BJ (cell line): Measurements from ENCODE around the gene HCLS1. TPM values are rescaled to one million over a fixed set of nuclear protein-coding genes. Genes with fewer than 3 reads are reported as not detected.

Experiments used
- CTCF ChIA-PET: fragments of 350-600 bp; formaldehyde crosslinking; extraction: SDS; loops from one replicate; lab custom pipeline; 2021; ENCODE audit warnings: antibody characterized with exemption, inconsistent platforms; lab: Yijun Ruan, JAX
- POLR2A ChIA-PET: fragments of 300-600 bp; sonication (Branson Sonifier 250); formaldehyde crosslinking; extraction: SDS; loops from one replicate; lab custom pipeline; 2021; ENCODE audit warnings: antibody characterized with exemption; lab: Charles Lee
- DNase-seq: peaks from one replicate; pipeline ENCODE4 v3.0.0-alpha.2; 2011; ENCODE audit warnings: low read depth
- H3K27me3 ChIP-seq: 2 replicates; pipeline ENCODE4 v1.6.0; 2011; ENCODE audit warnings: low read length; ENCODE audit not compliant: control insufficient read depth, insufficient read depth
- H3K36me3 ChIP-seq: 2 replicates; pipeline ENCODE4 v1.5.1; 2011; ENCODE audit warnings: low read length; ENCODE audit not compliant: control insufficient read depth, insufficient read depth
- H3K4me3 ChIP-seq: 2 replicates; pipeline ENCODE4 v1.5.1; 2011; ENCODE audit warnings: low read depth, mild to moderate bottlenecking, control low read depth, low read length
- polyA plus RNA-seq: library from polyadenylated mRNA; depleted of rRNA; stranded (reverse); fragments of >200 nt; gene quantifications from 2 replicates; pipeline ENCODE4 v1.2.3, GENCODE V29; 2011
- TF ChIP-seq, protein P1 (sequence below): IDR thresholded peaks from 2 replicates; pipeline ENCODE4 v1.5.1; 2011; ENCODE audit warnings: low read depth, mild to moderate bottlenecking, control low read depth, inconsistent platforms, low read length, moderate library complexity; ENCODE audit not compliant: insufficient read depth

Gene HCLS1
- polyA plus RNA-seq, 1 experiment = 3.5 TPM

DNA sequence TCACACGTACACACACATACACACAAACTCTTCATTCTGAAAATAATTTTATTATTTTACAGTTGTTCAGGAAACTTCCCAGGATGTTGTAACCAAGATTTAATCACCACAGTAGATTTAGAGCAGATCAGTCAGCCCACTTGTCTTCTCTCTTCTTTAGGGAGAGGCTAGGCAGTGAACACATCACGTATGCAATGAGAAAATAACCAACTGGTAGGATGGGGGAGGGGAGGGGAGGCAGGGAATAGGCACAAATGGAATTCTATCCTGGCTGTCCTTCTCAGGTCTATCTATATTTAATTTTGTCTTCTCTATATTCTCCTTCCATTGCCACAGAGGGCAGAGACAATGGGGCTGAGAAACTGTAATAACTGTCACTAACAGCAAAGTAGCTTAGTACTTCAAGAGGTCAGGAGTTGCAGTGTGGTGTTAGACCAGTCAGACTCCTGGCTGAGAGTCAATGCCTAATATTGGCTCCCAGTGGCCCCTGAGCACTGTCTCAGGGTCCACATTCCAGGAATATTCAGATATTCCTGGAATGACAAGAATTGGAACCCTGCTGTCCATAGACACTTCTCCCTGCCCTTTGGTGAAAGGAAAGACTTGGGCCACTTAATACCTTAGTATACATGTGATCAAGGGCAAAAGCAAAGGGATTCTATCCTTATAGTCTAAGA lies 2.6 kb upstream of the HCLS1 start:
- CTCF ChIA-PET = no interaction called here
- Histone ChIP-seq H3K36me3 (peaks cover 14% of the 10 kb centered on the region), H3K27me3 (no peaks in the 10 kb centered on the region)

DNA sequence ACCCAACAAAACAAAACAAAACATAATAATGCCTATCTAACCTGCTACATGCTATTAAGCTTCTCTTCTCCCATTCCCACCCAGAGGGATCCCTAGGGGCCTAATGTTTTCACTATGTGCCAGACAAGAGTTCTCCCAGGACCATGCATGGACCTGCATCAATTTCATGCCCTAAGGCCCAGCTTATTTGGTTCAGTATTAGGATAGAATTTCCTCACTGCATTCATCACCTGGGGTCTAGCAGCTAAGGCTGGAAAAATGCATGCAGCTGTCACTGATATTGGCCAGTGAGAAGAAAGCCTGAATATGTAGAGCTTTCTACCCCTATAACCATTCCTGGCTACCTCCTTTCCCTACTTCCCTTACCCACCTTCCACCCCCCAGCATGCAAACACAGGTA lies 2.0 kb upstream of the HCLS1 start:
- no peak for DNase-seq
- Histone ChIP-seq H3K36me3 (peaks cover 12% of the 10 kb centered on the region), H3K4me3 (no peak overlapping the region), H3K27me3 (no peaks in the 10 kb centered on the region)
- POLR2A ChIA-PET = no interaction called here
- TF ChIP-seq, protein P1, sequence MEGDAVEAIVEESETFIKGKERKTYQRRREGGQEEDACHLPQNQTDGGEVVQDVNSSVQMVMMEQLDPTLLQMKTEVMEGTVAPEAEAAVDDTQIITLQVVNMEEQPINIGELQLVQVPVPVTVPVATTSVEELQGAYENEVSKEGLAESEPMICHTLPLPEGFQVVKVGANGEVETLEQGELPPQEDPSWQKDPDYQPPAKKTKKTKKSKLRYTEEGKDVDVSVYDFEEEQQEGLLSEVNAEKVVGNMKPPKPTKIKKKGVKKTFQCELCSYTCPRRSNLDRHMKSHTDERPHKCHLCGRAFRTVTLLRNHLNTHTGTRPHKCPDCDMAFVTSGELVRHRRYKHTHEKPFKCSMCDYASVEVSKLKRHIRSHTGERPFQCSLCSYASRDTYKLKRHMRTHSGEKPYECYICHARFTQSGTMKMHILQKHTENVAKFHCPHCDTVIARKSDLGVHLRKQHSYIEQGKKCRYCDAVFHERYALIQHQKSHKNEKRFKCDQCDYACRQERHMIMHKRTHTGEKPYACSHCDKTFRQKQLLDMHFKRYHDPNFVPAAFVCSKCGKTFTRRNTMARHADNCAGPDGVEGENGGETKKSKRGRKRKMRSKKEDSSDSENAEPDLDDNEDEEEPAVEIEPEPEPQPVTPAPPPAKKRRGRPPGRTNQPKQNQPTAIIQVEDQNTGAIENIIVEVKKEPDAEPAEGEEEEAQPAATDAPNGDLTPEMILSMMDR = no peak
- CTCF ChIA-PET = no interaction called here

More for the DNA sequence above, 2.6 kb upstream of the HCLS1 start:
- POLR2A ChIA-PET = no interaction called here
- TF ChIP-seq, protein P1 = no peak
- no peak for DNase-seq
- no peak overlapping the region for H3K4me3 ChIP-seq

DNA sequence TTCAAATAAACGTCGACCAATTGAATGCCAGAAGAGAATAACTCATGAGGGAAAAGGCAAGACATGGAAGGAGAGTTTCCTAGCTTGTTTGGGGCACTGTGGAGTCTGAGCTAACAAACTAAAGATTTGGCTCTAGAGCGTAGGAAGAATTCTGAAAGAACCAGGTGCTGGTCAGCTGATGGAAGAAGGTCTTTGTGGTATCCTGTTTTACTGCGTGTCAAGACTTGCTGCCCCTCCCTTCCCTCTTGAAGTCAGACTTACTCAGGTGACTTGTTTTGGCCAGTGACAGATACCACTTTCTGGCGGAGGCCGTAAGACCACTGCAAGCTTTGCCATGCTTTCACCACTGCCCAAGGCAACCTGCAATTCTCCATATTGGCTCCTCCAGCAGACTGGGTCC lies 673 bp upstream of the HCLS1 start:
- Histone ChIP-seq H3K27me3 (no peaks in the 10 kb centered on the region), H3K36me3 (peaks cover 9% of the 10 kb centered on the region), H3K4me3 (no peak overlapping the region)
- DNase-seq = no peak
- TF ChIP-seq, protein P1 = no peak
- ChIA-PET CTCF (no interaction called here), POLR2A (no interaction called here)

DNA sequence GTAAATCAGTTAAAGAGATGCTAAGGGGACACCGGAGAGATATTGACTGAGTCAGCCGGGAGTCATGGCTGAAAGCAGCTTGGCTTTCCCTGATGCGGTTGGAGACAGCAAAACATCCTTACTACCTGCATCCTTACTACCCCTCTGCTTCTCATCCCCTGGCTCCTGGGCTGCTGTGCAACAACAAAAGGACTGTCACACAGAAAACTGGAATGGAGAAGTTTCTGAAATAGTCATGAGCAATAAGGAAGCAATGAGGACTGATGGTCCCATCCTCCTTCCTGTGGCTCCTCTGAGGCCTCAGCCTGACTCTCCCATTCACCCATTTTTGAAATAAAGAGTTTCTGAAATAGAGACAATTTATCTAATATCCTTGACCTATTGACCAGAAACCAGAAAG lies 1.1 kb downstream of the HCLS1 start:
- peaks cover 3% of the 10 kb centered on the region; the same call in 1 of the 2 replicates for H3K36me3 ChIP-seq
- POLR2A ChIA-PET = no interaction called here
- H3K27me3 ChIP-seq = no peaks in the 10 kb centered on the region
- TF ChIP-seq, protein P1 = no peak
- no peak for DNase-seq
- CTCF ChIA-PET = no interaction called here
- no peak overlapping the region for H3K4me3 ChIP-seq

DNA sequence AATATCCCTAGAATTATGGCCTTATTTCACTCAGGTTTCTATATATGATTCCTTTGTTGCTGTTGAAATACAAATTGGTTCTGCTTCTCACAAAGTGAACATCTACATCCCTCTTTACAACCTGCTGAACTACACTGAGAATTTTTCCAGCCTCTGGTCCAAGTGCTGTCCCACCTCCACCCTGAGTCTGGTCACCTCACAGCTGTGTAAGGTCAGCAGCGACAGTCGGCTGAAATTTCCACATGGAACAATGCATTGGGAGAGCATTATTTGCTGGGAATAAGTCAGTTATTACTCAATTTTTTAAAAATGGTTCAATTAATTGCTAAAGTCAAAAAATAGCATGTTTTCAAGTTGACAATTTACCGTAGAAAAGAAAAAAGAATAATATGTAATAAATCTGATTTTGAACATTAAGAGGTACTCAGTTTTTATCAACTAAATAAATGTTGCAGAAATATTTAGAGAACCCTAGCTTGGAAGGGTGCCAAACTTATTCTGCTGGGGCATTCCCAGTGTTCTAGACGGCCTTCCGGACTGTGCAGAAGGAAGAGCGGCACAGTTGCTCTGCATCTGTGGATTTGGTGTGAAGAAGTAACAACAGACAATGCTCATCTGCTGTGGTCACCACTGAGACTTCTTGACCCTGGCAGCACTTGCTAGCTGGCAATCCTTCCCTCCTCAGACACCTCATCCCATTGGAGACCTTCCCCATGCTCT lies 1.8 kb downstream of the HCLS1 start:
- H3K4me3 ChIP-seq = no peak overlapping the region
- no peaks in the 10 kb centered on the region for H3K27me3 ChIP-seq
- POLR2A ChIA-PET = no interaction called here
- CTCF ChIA-PET = no interaction called here
- no peak for DNase-seq
- H3K36me3 ChIP-seq = no peaks in the 10 kb centered on the region
- TF ChIP-seq, protein P1 = no peak
